Esophagus muscularis mucosa (tissue), 4 donors: ENCODE measurements around the gene PPFIBP1.

Experiments used
- CTCF ChIP-seq, 3 experiments: fragments of 200-600 bp in 2 of 3; fragments of 450-650 bp in 1 of 3; sonication (generic) in 2 of 3; IDR thresholded peaks; one replicate each; pipeline ENCODE4 v1.5.1; 2017 to 2019; ENCODE audit warnings: antibody characterized with exemption in 3 of 3, mild to moderate bottlenecking in 2 of 3, moderate library complexity in 1 of 3
- EP300 ChIP-seq: sonication (generic); formaldehyde crosslinking; IDR thresholded peaks from one replicate; pipeline ENCODE4 v1.6.1; 2017; ENCODE audit warnings: antibody characterized with exemption
- POLR2A ChIP-seq: fragments of 450-650 bp; IDR thresholded peaks from one replicate; pipeline ENCODE4 v1.6.1; 2017; ENCODE audit warnings: antibody characterized with exemption, moderate library complexity, mild to moderate bottlenecking, low read depth
- POLR2AphosphoS5 ChIP-seq, 2 donors: sonication (generic); formaldehyde crosslinking; IDR thresholded peaks; one replicate each; pipeline ENCODE4 v1.6.1; 2017; ENCODE audit warnings: antibody characterized with exemption in 2 of 2

- TF ChIP-seq CTCF (IDR thresholded peaks at IDR 0.05) (no peak), POLR2A (no peak), POLR2AphosphoS5 (IDR thresholded peaks at IDR 0.05) (no peak), EP300 (no peak)
These were observed 80.4 kb downstream of the PPFIBP1 start for GRCh38 chr12:27604431-27604830.
